T-cell (primary cell): ENCODE data around the gene PTPN2. TPM values are rescaled to one million over a fixed set of nuclear protein-coding genes. Genes with fewer than 3 reads are reported as not detected.
"Not testable (repeated sequence)": the region's sequence is repeated elsewhere in the genome, so short reads cannot be mapped to it uniquely, and the experiment has no call there.

Experiments
- ATAC-seq, 4 experiments: fragments of 200-7000 bp in 3 of 4; fragments of 150-1000 bp in 1 of 4; cut with Tn5 transposase; replicated peaks in 1 of 4; 1 replicate in 3 of 4; 2 replicates in 1 of 4; pipeline ENCODE4 v1.10.0; 2021; ENCODE audit warnings: moderate library complexity in 3 of 4, mild to moderate bottlenecking in 2 of 4, moderate number of reproducible peaks in 1 of 4
- CTCF ChIA-PET, 2 donors: fragments of 300-600 bp; sonication (Branson Sonifier 250); formaldehyde crosslinking; loops; one replicate each; lab custom pipeline; 2022; ENCODE audit warnings: antibody characterized with exemption in 2 of 2; lab: Charles Lee
- POLR2A ChIA-PET, 2 donors: fragments of 300-600 bp; sonication (Branson Sonifier 250); formaldehyde crosslinking; loops; one replicate each; lab custom pipeline; 2022; ENCODE audit warnings: antibody characterized with exemption in 2 of 2; lab: Charles Lee
- DNase-seq, 35 experiments: peaks; one replicate each; pipeline versions ENCODE4 v3.0.0 to v3.0.0-alpha.2; 2013 to 2023
- H3K27ac ChIP-seq: one replicate; pipeline ENCODE4 v1.5.1; 2013; ENCODE audit warnings: low read length
- H3K27me3 ChIP-seq, 2 experiments: replicated peaks in 1 of 2; 1 replicate in 1 of 2; 2 replicates in 1 of 2; pipeline versions ENCODE4 v1.6.1 to v1.7.0; 2013; ENCODE audit warnings: low read length in 1 of 2, mixed read lengths in 1 of 2; ENCODE audit not compliant: control insufficient read depth in 2 of 2, insufficient read depth in 2 of 2; ENCODE audit errors: extremely low read depth in 1 of 2
- H3K36me3 ChIP-seq, 2 donors: 1 replicate in 1 of 2; 2 replicates in 1 of 2; pipeline versions ENCODE4 v1.6.1 to v1.7.0; 2013; ENCODE audit warnings: low read length in 1 of 2; ENCODE audit not compliant: control insufficient read depth in 2 of 2, insufficient read depth in 1 of 2; ENCODE audit errors: extremely low read depth in 1 of 2
- H3K4me1 ChIP-seq, 2 experiments: 1 replicate in 1 of 2; 2 replicates in 1 of 2; pipeline versions ENCODE4 v1.6.1 to v1.7.0; 2013; ENCODE audit warnings: low read length in 2 of 2, mixed read lengths in 1 of 2; ENCODE audit not compliant: insufficient read depth in 2 of 2, control insufficient read depth in 1 of 2; ENCODE audit errors: extremely low read depth in 1 of 2
- H3K4me3 ChIP-seq, 2 donors: 1 replicate in 1 of 2; 2 replicates in 1 of 2; pipeline versions ENCODE4 v1.5.1 to v1.7.0; 2013; ENCODE audit warnings: mild to moderate bottlenecking in 2 of 2, low read length in 1 of 2, moderate library complexity in 1 of 2; ENCODE audit not compliant: control insufficient read depth in 1 of 2; ENCODE audit errors: extremely low read depth in 1 of 2
- H3K9me3 ChIP-seq: 2 replicates; pipeline ENCODE4 v1.7.0; 2013
- H3K27ac Mint-ChIP-seq, 2 donors: one replicate each; pipeline ENCODE4 v1.8.0; 2020 to 2021; ENCODE audit warnings: mild to moderate bottlenecking in 2 of 2, mixed read lengths in 2 of 2
- H3K27me3 Mint-ChIP-seq, 2 donors: one replicate each; pipeline ENCODE4 v1.8.0; 2021 to 2022; ENCODE audit warnings: mixed read lengths in 2 of 2
- H3K36me3 Mint-ChIP-seq: one replicate; pipeline ENCODE4 v1.8.0; 2021; ENCODE audit warnings: mixed read lengths
- H3K4me1 Mint-ChIP-seq, 3 donors: one replicate each; pipeline ENCODE4 v1.8.0; 2020 to 2022; ENCODE audit warnings: mixed read lengths in 3 of 3, mild to moderate bottlenecking in 1 of 3
- H3K4me3 Mint-ChIP-seq, 3 donors: one replicate each; pipeline ENCODE4 v1.8.0; 2020 to 2022; ENCODE audit warnings: mild to moderate bottlenecking in 3 of 3, mixed read lengths in 3 of 3, moderate library complexity in 3 of 3
- H3K9me3 Mint-ChIP-seq, 3 donors: one replicate each; pipeline ENCODE4 v1.8.0; 2020 to 2022; ENCODE audit warnings: mixed read lengths in 3 of 3
- WGBS: methylation state at CpG from one replicate; pipeline ENCODE4 v1.1.5; 2013; ENCODE audit warnings: missing lambda C conversion rate; ENCODE audit not compliant: insufficient coverage; 5-methylcytosine and 5-hydroxymethylcytosine counted together
- total RNA-seq, 35 experiments: library from RNA in 6 of 35; stranded (reverse) in 6 of 35; fragments of 120-200 nt in 1 of 35; gene quantifications; one replicate each; pipeline versions ENCODE4 v1.2.1 to v1.2.4 and lab custom pipeline; 2013 to 2026

The PTPN2 gene
- total RNA-seq, 5 donors from 2014 or later (not counting 1 experiment from before 2014, with no cell fraction given) = 44.8 to 78.4 (median 57.2) TPM

DNA sequence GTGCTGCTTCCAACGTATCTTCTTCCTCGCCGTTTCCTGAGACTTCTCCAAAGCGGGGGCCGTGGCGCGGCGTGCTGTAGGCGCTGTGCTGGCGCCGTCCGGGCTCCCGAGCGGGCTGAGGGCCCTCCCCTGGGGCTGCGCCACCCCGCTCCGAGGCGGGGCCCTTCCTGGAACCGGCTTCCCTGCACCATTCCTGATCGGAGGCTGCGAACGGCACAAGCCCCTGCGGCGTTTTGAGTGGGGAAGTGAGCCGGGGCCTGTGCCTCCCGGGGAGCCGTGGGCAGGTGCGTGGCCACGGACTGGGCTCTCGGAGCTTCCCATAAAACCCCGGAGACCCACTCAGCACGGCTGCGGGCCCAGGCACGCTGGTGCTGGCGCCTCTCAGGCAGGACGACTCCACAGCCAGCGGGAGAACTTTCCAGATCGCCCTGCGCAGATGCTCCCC, 106.5 kb downstream of the PTPN2 start:
- Mint-ChIP-seq H3K27ac (no peak overlapping the region), H3K4me3 (peak overlapping the region in 2 of 3 donors; percentile 50 to 60), H3K9me3 (peaks cover 0 to 4% (median 3%) of the 10 kb centered on the region in 3 donors), H3K36me3 (no peaks in the 10 kb centered on the region), H3K27me3 (no peaks in the 10 kb centered on the region), H3K4me1 (peaks cover 0 to 20% (median 11%) of the 10 kb centered on the region in 3 donors)
- ChIA-PET CTCF (no interaction called here), POLR2A (no interaction called here)
- 84% methylated on average over 39 of the region's 39 CpGs for WGBS
- H3K9me3 ChIP-seq = no peaks in the 10 kb centered on the region
- H3K4me3 ChIP-seq = peak overlapping the region in 1 of 2 donors; percentile 19
- no peaks in the 10 kb centered on the region for H3K27me3 ChIP-seq
- H3K27ac ChIP-seq = no peak overlapping the region
- H3K4me1 ChIP-seq = peaks cover 0 to 6% of the 10 kb centered on the region in 2 experiments
- DNase-seq (no peak), ATAC-seq (peak in 1 of 4 experiments; percentile 45)
- no peaks in the 10 kb centered on the region for H3K36me3 ChIP-seq

DNA sequence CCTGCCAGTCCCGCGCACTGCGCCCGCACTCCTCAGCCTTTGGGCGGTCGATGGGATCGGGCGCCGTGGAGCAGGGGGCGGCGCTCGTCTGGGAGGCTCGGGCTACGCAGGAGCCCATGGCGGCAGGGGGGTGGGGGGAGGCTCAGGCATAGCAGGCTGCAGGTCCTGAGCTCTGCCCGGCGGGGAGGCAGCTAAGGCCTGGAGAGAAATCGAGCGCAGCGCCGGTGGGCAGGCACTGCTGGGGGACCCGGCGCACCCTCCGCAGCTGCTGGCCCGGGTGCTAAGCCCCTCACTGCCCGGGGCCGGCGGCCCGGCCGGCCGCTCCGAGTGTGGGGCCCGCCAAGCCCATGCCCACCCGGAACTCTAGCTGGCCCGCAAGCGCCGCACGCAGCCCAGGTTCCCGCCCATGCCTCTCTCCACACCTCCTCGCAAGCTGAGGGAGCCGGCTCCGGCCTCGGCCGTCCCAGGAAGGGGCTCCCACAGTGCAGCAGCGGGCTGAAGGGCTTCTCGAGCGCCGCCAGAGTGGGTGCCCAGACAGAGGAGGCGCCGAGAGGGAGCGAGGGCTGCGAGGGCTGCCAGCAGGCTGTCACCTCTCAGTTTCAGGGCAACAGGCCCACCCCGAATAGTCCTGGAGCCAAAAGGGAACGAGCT, 107.1 kb downstream of the PTPN2 start:
- peak in 1 of 35 experiments; percentile 12 for DNase-seq

DNA sequence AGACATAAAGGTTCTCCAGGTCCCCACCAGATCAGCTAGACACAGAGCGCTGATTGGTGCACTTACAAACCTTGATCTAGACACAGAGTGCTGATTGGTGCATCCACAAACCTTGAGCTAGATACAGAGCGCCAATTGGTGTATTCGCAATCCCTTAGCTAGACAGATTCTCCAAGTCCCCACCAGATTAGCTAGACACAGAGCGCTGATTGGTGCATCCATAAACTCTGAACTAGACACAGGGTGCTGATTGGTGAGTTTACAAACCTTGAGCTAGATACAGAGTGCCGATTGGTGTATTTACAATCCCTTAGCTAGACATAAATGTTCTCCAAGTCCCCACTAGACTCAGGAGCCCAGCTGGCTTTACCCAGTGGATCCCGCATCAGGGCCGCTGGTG, 107.6 kb downstream of the PTPN2 start:
- WGBS = 100% methylated on average over 4 of the region's 7 CpGs
- H3K9me3 Mint-ChIP-seq, H3K9me3 ChIP-seq, H3K27me3 ChIP-seq, H3K36me3 Mint-ChIP-seq, H3K27me3 Mint-ChIP-seq, ATAC-seq, H3K4me1 ChIP-seq, H3K36me3 ChIP-seq, H3K4me3 ChIP-seq, H3K27ac ChIP-seq: not testable (repeated sequence)
- H3K4me3 Mint-ChIP-seq = peak overlapping the region; percentile 78 to 91 (median 89)
- H3K4me1 Mint-ChIP-seq = peaks cover 0 to 20% (median 11%) of the 10 kb centered on the region in 3 donors
- POLR2A ChIA-PET = interaction anchor here in 1 of 2 donors (0.6 to 0.7 kb wide), 2 partner anchors 107 to 385 kb away, joined by 4 read pairs; no protein-coding TSS in a partner anchor
- H3K27ac Mint-ChIP-seq = peak overlapping the region; percentile 82 to 90
- CTCF ChIA-PET = interaction anchor here in 1 of 2 donors (0.5 to 1.0 kb wide), 2 partner anchors 157 to 169 kb away, joined by 3 read pairs; no protein-coding TSS in a partner anchor
- peak in 1 of 35 experiments; percentile 8 for DNase-seq

More for the DNA sequence above, 107.1 kb downstream of the PTPN2 start:
- POLR2A ChIA-PET = interaction anchor here in 1 of 2 donors (0.7 kb wide), 1 partner anchor 106 kb away, joined by 4 read pairs; no protein-coding TSS in a partner anchor
- peak in 1 of 4 experiments; percentile 8 for ATAC-seq
- Mint-ChIP-seq H3K27ac (no peak overlapping the region), H3K4me3 (peak overlapping the region in 2 of 3 donors; percentile 50 to 60), H3K36me3 (no peaks in the 10 kb centered on the region), H3K4me1 (peaks cover 0 to 20% (median 11%) of the 10 kb centered on the region in 3 donors), H3K9me3 (peaks cover 0 to 4% (median 3%) of the 10 kb centered on the region in 3 donors), H3K27me3 (no peaks in the 10 kb centered on the region)
- CTCF ChIA-PET = no interaction called here
- no peaks in the 10 kb centered on the region for H3K27me3 ChIP-seq
- peak overlapping the region in 1 of 2 donors; percentile 19 for H3K4me3 ChIP-seq
- WGBS = 90% methylated on average over 24 of the region's 54 CpGs
- H3K4me1 ChIP-seq = peaks cover 0 to 6% of the 10 kb centered on the region in 2 experiments
- H3K27ac ChIP-seq = no peak overlapping the region
- H3K9me3 ChIP-seq = no peaks in the 10 kb centered on the region
- H3K36me3 ChIP-seq = no peaks in the 10 kb centered on the region

DNA sequence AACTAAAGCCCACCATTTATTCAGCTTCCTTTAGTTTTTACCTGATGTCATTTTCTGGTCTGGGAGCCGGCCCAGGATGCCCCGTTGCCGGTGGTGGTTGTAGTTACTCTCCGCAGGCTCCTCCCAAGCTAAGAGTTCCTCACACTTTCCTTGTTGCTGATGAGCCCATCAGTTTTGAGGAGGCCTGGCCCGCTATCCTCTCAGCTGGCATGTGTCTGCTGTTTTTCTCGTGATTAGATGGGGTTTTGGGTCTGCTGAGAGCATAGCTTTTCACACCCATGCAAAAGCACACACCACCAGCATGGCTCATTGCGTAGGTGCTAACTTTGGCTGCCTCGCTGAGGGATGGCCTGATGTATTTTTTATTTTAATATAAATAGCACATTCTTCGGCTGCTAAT, 109.1 kb downstream of the PTPN2 start:
- peaks cover 0 to 8% of the 10 kb centered on the region in 2 experiments for H3K4me1 ChIP-seq
- peaks cover 0 to 4% (median 3%) of the 10 kb centered on the region in 3 donors for H3K9me3 Mint-ChIP-seq
- H3K4me3 Mint-ChIP-seq = peak overlapping the region; percentile 78 to 91 (median 89)
- no peaks in the 10 kb centered on the region for H3K9me3 ChIP-seq
- POLR2A ChIA-PET = interaction anchor here (0.5 to 1.0 kb wide), 3 partner anchors 21 to 109 kb away, joined by 3 to 6 read pairs (median 4); partner anchors contain the start of gene PTPN2 (in 1 of the 2)
- no peak overlapping the region for H3K27ac ChIP-seq
- CTCF ChIA-PET = no interaction called here
- peak overlapping the region in 1 of 2 donors; percentile 90 for H3K27ac Mint-ChIP-seq
- peaks cover 0 to 20% (median 11%) of the 10 kb centered on the region in 3 donors for H3K4me1 Mint-ChIP-seq
- DNase-seq (peak in 13 of 35 experiments; percentile 2 to 57 (median 19)), ATAC-seq (peak in 3 of 4 experiments; percentile 14 to 45 (median 37))
- H3K36me3 ChIP-seq = no peaks in the 10 kb centered on the region
- 70% methylated on average over 4 of the region's 9 CpGs for WGBS
- H3K4me3 ChIP-seq = peak overlapping the region; percentile 58 to 61
- H3K36me3 Mint-ChIP-seq = no peaks in the 10 kb centered on the region
- no peaks in the 10 kb centered on the region for H3K27me3 Mint-ChIP-seq
- no peaks in the 10 kb centered on the region for H3K27me3 ChIP-seq

DNA sequence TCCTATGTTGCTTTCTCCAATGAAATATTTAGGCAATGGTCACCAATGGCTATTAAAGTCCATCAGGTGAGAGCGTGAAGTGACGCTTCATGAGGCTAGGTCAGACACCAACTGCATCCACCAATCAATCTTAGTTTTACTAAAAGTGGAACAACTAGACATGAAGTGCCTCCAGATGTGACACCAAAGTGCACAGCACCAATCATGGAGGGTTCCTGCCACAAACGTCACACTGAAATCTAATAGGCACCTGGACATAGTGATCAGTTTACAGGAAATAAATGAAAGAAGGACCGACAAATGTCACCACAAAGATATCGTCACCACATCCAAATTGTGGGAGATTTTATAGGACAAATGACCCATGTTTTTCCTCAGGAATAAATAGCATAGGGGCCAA, 110.7 kb downstream of the PTPN2 start:
- 100% methylated on average over 1 of the region's 5 CpGs for WGBS
- H3K9me3 Mint-ChIP-seq = peaks cover 0 to 3% (median 0%) of the 10 kb centered on the region in 3 donors
- H3K27me3 Mint-ChIP-seq = no peaks in the 10 kb centered on the region
- no peak for ATAC-seq
- Histone ChIP-seq H3K27ac (no peak overlapping the region), H3K27me3 (no peaks in the 10 kb centered on the region), H3K9me3 (no peaks in the 10 kb centered on the region), H3K4me3 (no peak overlapping the region), H3K36me3 (no peaks in the 10 kb centered on the region), H3K4me1 (peaks cover 0 to 8% of the 10 kb centered on the region in 2 experiments)
- CTCF ChIA-PET = no interaction called here
- no peak for DNase-seq
- H3K4me3 Mint-ChIP-seq = no peak overlapping the region
- H3K4me1 Mint-ChIP-seq = peaks cover 0 to 20% (median 11%) of the 10 kb centered on the region in 3 donors
- H3K27ac Mint-ChIP-seq = no peak overlapping the region
- POLR2A ChIA-PET = interaction anchor here in 1 of 2 donors (0.6 kb wide), 1 partner anchor 40 kb away, joined by 3 read pairs; no protein-coding TSS in a partner anchor
- no peaks in the 10 kb centered on the region for H3K36me3 Mint-ChIP-seq

DNA sequence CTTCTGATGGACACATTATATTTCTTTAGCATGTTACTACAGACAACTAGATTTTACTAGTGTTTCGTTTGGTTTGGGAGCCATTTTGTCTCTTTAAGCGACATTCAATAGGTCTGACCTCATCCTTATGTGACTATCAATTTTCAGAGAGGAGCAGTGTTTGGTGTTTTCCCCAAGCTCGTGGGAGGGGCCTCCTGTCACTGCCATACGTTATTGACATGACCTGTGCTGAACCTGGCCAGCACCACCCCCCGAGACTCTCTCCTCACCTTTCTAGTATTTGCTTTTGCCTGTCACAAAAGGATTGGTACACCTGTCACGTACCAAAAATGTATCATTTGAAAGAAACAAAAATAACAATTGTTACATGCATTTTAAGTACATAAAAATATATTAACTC, 111.9 kb downstream of the PTPN2 start:
- Histone ChIP-seq H3K36me3 (no peaks in the 10 kb centered on the region), H3K4me3 (no peak overlapping the region), H3K9me3 (no peaks in the 10 kb centered on the region), H3K27me3 (no peaks in the 10 kb centered on the region), H3K27ac (no peak overlapping the region), H3K4me1 (peaks cover 0 to 8% of the 10 kb centered on the region in 2 experiments)
- no peak overlapping the region for H3K27ac Mint-ChIP-seq
- peaks cover 0 to 3% (median 0%) of the 10 kb centered on the region in 3 donors for H3K9me3 Mint-ChIP-seq
- peaks cover 0 to 20% (median 11%) of the 10 kb centered on the region in 3 donors for H3K4me1 Mint-ChIP-seq
- 25% methylated on average over 2 of the region's 6 CpGs for WGBS
- H3K4me3 Mint-ChIP-seq = no peak overlapping the region
- ChIA-PET POLR2A (no interaction called here), CTCF (no interaction called here)
- H3K27me3 Mint-ChIP-seq = no peaks in the 10 kb centered on the region
- ATAC-seq = no peak
- no peak for DNase-seq
- H3K36me3 Mint-ChIP-seq = no peaks in the 10 kb centered on the region
